ENCODE data around the gene IL1F10.

Gene IL1F10

DNA sequence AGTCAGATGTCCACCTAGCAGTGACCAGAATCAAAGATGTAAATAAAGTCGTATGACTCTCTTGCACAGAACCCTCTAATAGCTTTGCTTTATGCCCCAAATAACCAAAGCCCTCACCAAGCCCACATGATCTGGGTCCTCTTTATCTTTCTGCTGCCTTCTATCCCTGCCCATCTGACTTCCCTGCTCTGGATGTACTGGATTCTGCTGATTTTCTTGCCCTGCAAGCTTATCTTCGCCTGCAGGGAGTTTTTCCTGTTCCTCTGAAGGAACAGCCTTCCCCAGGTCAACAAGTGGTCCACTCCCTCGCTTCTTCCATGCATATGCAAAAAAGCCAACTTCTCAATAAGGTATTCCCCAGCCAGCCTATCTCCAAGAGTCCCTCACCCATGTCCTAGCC is 33.8 kb upstream of the IL1F10 start:
- Histone ChIP-seq H3K9me3 (ENCODE audit: control insufficient read depth, insufficient read depth, low read depth, low read length) (no peaks in the 10 kb centered on the region), H3K4me1 (ENCODE audit: control insufficient read depth, insufficient read depth, low read length) (no peaks in the 10 kb centered on the region), H3K27ac (ENCODE audit: extremely low read depth, low read depth, low read length) (no peak overlapping the region), H3K36me3 (ENCODE audit: control insufficient read depth in 2 of 2, insufficient read depth in 1 of 2, low read length in 2 of 2) (no peaks in the 10 kb centered on the region), H3K4me3 (ENCODE audit: low read depth, low read length) (no peak overlapping the region)
- TF ChIP-seq, protein P1, sequence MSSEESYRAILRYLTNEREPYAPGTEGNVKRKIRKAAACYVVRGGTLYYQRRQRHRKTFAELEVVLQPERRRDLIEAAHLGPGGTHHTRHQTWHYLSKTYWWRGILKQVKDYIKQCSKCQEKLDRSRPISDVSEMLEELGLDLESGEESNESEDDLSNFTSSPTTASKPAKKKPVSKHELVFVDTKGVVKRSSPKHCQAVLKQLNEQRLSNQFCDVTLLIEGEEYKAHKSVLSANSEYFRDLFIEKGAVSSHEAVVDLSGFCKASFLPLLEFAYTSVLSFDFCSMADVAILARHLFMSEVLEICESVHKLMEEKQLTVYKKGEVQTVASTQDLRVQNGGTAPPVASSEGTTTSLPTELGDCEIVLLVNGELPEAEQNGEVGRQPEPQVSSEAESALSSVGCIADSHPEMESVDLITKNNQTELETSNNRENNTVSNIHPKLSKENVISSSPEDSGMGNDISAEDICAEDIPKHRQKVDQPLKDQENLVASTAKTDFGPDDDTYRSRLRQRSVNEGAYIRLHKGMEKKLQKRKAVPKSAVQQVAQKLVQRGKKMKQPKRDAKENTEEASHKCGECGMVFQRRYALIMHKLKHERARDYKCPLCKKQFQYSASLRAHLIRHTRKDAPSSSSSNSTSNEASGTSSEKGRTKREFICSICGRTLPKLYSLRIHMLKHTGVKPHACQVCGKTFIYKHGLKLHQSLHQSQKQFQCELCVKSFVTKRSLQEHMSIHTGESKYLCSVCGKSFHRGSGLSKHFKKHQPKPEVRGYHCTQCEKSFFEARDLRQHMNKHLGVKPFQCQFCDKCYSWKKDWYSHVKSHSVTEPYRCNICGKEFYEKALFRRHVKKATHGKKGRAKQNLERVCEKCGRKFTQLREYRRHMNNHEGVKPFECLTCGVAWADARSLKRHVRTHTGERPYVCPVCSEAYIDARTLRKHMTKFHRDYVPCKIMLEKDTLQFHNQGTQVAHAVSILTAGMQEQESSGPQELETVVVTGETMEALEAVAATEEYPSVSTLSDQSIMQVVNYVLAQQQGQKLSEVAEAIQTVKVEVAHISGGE (tag by site-specific recombination; conservative IDR thresholded peaks at IDR 0.05; ENCODE audit: low read depth): no peak
- no peak for TF ChIP-seq HOXA7 (CRISPR knock-in tag; IDR thresholded peaks at IDR 0.05; ENCODE audit: borderline replicate concordance)
- TF ChIP-seq ZNF302 (tag by site-specific recombination; IDR thresholded peaks at IDR 0.05; ENCODE audit: low read depth): no peak
- TF ChIP-seq SCRT1 (tag by site-specific recombination; IDR thresholded peaks at IDR 0.05; ENCODE audit: borderline replicate concordance): no peak
- no peak for TF ChIP-seq ZNF19 (tag by site-specific recombination; IDR thresholded peaks at IDR 0.05; ENCODE audit: low read depth)
- TF ChIP-seq ZNF266 (tag by site-specific recombination; IDR thresholded peaks at IDR 0.05; ENCODE audit: low read depth): no peak
- TF ChIP-seq ZNF214 (tag by site-specific recombination; IDR thresholded peaks at IDR 0.05; ENCODE audit: borderline replicate concordance): no peak
- TF ChIP-seq ZNF548 (tag by site-specific recombination; IDR thresholded peaks at IDR 0.05): no peak
- no peak for TF ChIP-seq KLF8 (tag by site-specific recombination; IDR thresholded peaks at IDR 0.05)
- TF ChIP-seq, protein P2, sequence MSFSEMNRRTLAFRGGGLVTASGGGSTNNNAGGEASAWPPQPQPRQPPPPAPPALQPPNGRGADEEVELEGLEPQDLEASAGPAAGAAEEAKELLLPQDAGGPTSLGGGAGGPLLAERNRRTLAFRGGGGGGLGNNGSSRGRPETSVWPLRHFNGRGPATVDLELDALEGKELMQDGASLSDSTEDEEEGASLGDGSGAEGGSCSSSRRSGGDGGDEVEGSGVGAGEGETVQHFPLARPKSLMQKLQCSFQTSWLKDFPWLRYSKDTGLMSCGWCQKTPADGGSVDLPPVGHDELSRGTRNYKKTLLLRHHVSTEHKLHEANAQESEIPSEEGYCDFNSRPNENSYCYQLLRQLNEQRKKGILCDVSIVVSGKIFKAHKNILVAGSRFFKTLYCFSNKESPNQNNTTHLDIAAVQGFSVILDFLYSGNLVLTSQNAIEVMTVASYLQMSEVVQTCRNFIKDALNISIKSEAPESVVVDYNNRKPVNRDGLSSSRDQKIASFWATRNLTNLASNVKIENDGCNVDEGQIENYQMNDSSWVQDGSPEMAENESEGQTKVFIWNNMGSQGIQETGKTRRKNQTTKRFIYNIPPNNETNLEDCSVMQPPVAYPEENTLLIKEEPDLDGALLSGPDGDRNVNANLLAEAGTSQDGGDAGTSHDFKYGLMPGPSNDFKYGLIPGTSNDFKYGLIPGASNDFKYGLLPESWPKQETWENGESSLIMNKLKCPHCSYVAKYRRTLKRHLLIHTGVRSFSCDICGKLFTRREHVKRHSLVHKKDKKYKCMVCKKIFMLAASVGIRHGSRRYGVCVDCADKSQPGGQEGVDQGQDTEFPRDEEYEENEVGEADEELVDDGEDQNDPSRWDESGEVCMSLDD (tag by site-specific recombination; IDR thresholded peaks at IDR 0.05): no peak
- no peak for TF ChIP-seq ZNF664 (tag by site-specific recombination; IDR thresholded peaks at IDR 0.05)
- CTCF ChIA-PET: no interaction called here
- POLR2A ChIA-PET: no interaction called here

DNA sequence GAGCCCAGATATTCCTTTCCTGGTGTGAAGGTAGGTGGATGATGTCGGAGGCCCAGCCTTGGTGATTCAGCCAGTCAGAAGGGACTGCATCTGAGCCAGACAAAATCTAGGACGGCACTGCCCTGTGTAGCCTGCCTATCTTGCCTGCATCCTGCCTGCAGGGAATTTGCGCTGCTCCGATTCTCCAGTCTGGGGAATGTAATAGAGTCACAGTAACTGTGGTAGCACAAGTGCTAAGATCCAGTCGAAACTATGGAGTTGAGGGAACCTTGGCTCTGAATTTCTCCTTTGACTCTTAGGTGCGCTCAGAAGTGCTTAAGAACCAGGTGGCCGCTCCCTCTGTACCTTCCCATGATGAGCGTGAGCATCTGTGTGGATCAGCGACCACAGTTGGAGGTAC is 31.0 kb upstream of the IL1F10 start:
- no peak overlapping the region for H3K27ac ChIP-seq (ENCODE audit: extremely low read depth, low read depth, low read length)
- CTCF ChIA-PET: no interaction called here
- POLR2A ChIA-PET: no interaction called here

DNA sequence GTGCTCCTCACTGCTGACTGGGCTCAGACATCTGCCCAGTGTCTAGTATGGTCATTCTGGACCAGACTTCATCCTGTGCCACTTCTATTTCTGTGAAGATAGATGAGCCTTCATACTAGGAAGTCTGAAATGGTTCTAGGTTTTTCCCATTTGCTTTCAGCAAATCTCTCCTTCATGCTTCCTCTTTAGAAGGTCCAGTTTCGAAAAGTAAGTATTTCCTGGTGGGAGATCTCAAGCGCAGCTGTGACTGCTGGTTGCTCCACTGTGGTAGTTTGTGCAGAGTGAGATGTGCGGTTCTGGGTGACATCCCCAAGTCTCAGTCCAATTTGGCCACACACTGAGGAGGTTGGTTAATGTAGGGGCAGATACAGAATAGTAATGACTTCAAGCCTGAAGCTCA is 29.5 kb upstream of the IL1F10 start:
- CTCF ChIA-PET: no interaction called here
- no peaks in the 10 kb centered on the region for H3K36me3 ChIP-seq (ENCODE audit: control insufficient read depth in 2 of 2, insufficient read depth in 1 of 2, low read length in 2 of 2)
- TF ChIP-seq, protein P3, sequence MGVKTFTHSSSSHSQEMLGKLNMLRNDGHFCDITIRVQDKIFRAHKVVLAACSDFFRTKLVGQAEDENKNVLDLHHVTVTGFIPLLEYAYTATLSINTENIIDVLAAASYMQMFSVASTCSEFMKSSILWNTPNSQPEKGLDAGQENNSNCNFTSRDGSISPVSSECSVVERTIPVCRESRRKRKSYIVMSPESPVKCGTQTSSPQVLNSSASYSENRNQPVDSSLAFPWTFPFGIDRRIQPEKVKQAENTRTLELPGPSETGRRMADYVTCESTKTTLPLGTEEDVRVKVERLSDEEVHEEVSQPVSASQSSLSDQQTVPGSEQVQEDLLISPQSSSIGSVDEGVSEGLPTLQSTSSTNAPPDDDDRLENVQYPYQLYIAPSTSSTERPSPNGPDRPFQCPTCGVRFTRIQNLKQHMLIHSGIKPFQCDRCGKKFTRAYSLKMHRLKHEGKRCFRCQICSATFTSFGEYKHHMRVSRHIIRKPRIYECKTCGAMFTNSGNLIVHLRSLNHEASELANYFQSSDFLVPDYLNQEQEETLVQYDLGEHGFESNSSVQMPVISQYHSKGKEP (tag by site-specific recombination; IDR thresholded peaks at IDR 0.05): no peak
- TF ChIP-seq ZNF16 (tag by site-specific recombination; IDR thresholded peaks at IDR 0.05; ENCODE audit: low read depth) (no peak), ZNF510 (tag by site-specific recombination; IDR thresholded peaks at IDR 0.05; ENCODE audit: insufficient replicate concordance) (no peak), KLF7 (tag by site-specific recombination; IDR thresholded peaks at IDR 0.05; ENCODE audit: borderline replicate concordance) (no peak), ZNF521 (tag by site-specific recombination; IDR thresholded peaks at IDR 0.05) (no peak), ZNF707 (tag by site-specific recombination; IDR thresholded peaks at IDR 0.05) (no peak), ZNF157 (tag by site-specific recombination; IDR thresholded peaks at IDR 0.05) (no peak), ZNF623 (tag by site-specific recombination; IDR thresholded peaks at IDR 0.05) (no peak), ZNF530 (tag by site-specific recombination; IDR thresholded peaks at IDR 0.05; ENCODE audit: low read depth) (no peak)
- no peaks in the 10 kb centered on the region for H3K4me1 ChIP-seq (ENCODE audit: control insufficient read depth, insufficient read depth, low read length)
- H3K27ac ChIP-seq (ENCODE audit: extremely low read depth, low read depth, low read length): no peak overlapping the region
- POLR2A ChIA-PET: no interaction called here
- H3K4me3 ChIP-seq (ENCODE audit: low read depth, low read length): no peak overlapping the region
- no peaks in the 10 kb centered on the region for H3K9me3 ChIP-seq (ENCODE audit: control insufficient read depth, insufficient read depth, low read depth, low read length)

More for the DNA sequence above, 31.0 kb upstream of the IL1F10 start:
- H3K9me3 ChIP-seq (ENCODE audit: control insufficient read depth, insufficient read depth, low read depth, low read length): no peaks in the 10 kb centered on the region
- no peak for TF ChIP-seq ZNF184 (tag by site-specific recombination; IDR thresholded peaks at IDR 0.05)
- no peak for TF ChIP-seq ZNF138 (tag by site-specific recombination; IDR thresholded peaks at IDR 0.05; ENCODE audit: borderline replicate concordance)
- TF ChIP-seq, protein P4, sequence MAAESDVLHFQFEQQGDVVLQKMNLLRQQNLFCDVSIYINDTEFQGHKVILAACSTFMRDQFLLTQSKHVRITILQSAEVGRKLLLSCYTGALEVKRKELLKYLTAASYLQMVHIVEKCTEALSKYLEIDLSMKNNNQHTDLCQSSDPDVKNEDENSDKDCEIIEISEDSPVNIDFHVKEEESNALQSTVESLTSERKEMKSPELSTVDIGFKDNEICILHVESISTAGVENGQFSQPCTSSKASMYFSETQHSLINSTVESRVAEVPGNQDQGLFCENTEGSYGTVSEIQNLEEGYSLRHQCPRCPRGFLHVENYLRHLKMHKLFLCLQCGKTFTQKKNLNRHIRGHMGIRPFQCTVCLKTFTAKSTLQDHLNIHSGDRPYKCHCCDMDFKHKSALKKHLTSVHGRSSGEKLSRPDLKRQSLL (tag by site-specific recombination; IDR thresholded peaks at IDR 0.05): no peak
- TF ChIP-seq ZNF792 (tag by site-specific recombination; IDR thresholded peaks at IDR 0.05): no peak
- no peak for TF ChIP-seq ZNF426 (tag by site-specific recombination; IDR thresholded peaks at IDR 0.05)
- TF ChIP-seq FEZF1 (tag by site-specific recombination; IDR thresholded peaks at IDR 0.05): no peak
- TF ChIP-seq KLF9 (tag by site-specific recombination; IDR thresholded peaks at IDR 0.05; ENCODE audit: low read depth): no peak
- no peak for TF ChIP-seq ZFP3 (tag by site-specific recombination; IDR thresholded peaks at IDR 0.05; ENCODE audit: low read depth)
- H3K4me3 ChIP-seq (ENCODE audit: low read depth, low read length): no peak overlapping the region
- H3K4me1 ChIP-seq (ENCODE audit: control insufficient read depth, insufficient read depth, low read length): no peaks in the 10 kb centered on the region
- no peaks in the 10 kb centered on the region for H3K36me3 ChIP-seq (ENCODE audit: control insufficient read depth in 2 of 2, insufficient read depth in 1 of 2, low read length in 2 of 2)
